PC-3 (cell line): ENCODE measurements around the gene C1QTNF2. TPM values are rescaled to one million over a fixed set of nuclear protein-coding genes. Genes with fewer than 3 reads are reported as not detected.
A peak's percentile ranks its signal among the peaks of the same experiment; 100 is the strongest.

Experiments used
- ATAC-seq: fragments of 200-7000 bp; cut with Tn5 transposase; 2 replicates; pipeline ENCODE4 v1.9.1; 2020; ENCODE audit warnings: mild to moderate bottlenecking, moderate library complexity
- BruUV-seq: library from RNA; stranded (reverse); fragments of 400-500 nt; replicated peaks from 2 replicates; lab custom pipeline; 2021; lab: Mats Ljungman, UMichigan
- CTCF ChIA-PET: fragments of 300-600 bp; sonication (Branson Sonifier 250); formaldehyde crosslinking; loops from one replicate; lab custom pipeline; 2022; ENCODE audit warnings: antibody characterized with exemption; lab: Charles Lee
- POLR2A ChIA-PET: fragments of 300-600 bp; sonication (Branson Sonifier 250); formaldehyde crosslinking; loops from one replicate; lab custom pipeline; 2022; ENCODE audit warnings: antibody characterized with exemption; ENCODE audit not compliant: unreplicated experiment; lab: Charles Lee
- DNase-seq: peaks from one replicate; pipeline ENCODE4 v3.0.0-alpha.2; 2015
- H2AFZ ChIP-seq: fragments of 300-600 bp; sonication (generic); 2 replicates; pipeline ENCODE4 v1.6.0; 2016; ENCODE audit warnings: antibody characterized with exemption, low read length
- H3F3A ChIP-seq: fragments of 300-600 bp; sonication (generic); one replicate; pipeline ENCODE4 v1.6.0; 2017; ENCODE audit warnings: antibody characterized with exemption, low read length, control low read depth, mild to moderate bottlenecking; ENCODE audit not compliant: unreplicated experiment
- H3K27ac ChIP-seq: fragments of 300-600 bp; sonication (generic); 2 replicates; pipeline ENCODE4 v1.5.1; 2016; ENCODE audit warnings: mild to moderate bottlenecking, low read length
- H3K27me3 ChIP-seq: fragments of 300-600 bp; sonication (generic); 2 replicates; pipeline ENCODE4 v1.6.1; 2016; ENCODE audit warnings: low read length, mixed read lengths
- H3K36me3 ChIP-seq: fragments of 300-600 bp; sonication (generic); 2 replicates; pipeline ENCODE4 v1.6.1; 2016; ENCODE audit warnings: low read depth, mixed run types, low read length, mixed read lengths
- H3K4me1 ChIP-seq: fragments of 300-600 bp; sonication (generic); 2 replicates; pipeline ENCODE4 v1.5.1; 2016; ENCODE audit warnings: low read length; ENCODE audit not compliant: insufficient read depth
- H3K4me2 ChIP-seq: fragments of 300-600 bp; sonication (generic); 2 replicates; pipeline ENCODE4 v1.6.0; 2016; ENCODE audit warnings: low read length
- H3K4me3 ChIP-seq: fragments of 300-600 bp; sonication (generic); 2 replicates; pipeline ENCODE4 v1.5.1; 2016; ENCODE audit warnings: mild to moderate bottlenecking, low read length, mixed read lengths
- H3K79me2 ChIP-seq: fragments of 300-600 bp; sonication (generic); 2 replicates; pipeline ENCODE4 v1.6.1; 2017; ENCODE audit warnings: low read length, mixed read lengths
- H3K9ac ChIP-seq: fragments of 300-600 bp; sonication (generic); 2 replicates; pipeline ENCODE4 v1.6.0; 2016; ENCODE audit warnings: mild to moderate bottlenecking, low read length
- H3K9me2 ChIP-seq: fragments of 300-600 bp; sonication (generic); replicated peaks from 2 replicates; pipeline ENCODE4 v1.6.1; 2016; ENCODE audit warnings: mixed run types, low read length, mixed read lengths
- H3K9me3 ChIP-seq: fragments of 300-600 bp; sonication (generic); 2 replicates; pipeline ENCODE4 v1.6.1; 2016; ENCODE audit warnings: low read length, mixed read lengths
- H4K20me1 ChIP-seq: fragments of 300-600 bp; sonication (generic); 2 replicates; pipeline ENCODE4 v1.6.1; 2016; ENCODE audit warnings: low read length, mixed read lengths
- EZH2 ChIP-seq: fragments of 300-600 bp; sonication (generic); IDR thresholded peaks from one replicate; pipeline ENCODE4 v1.6.1; 2017; ENCODE audit warnings: antibody characterized with exemption, mild to moderate bottlenecking, low read length; ENCODE audit not compliant: unreplicated experiment
- EZH2phosphoT487 ChIP-seq: fragments of 300-600 bp; sonication (generic); IDR thresholded peaks from 2 replicates; pipeline ENCODE4 v1.6.1; 2018; ENCODE audit warnings: mild to moderate bottlenecking, antibody characterized with exemption, low read length, borderline replicate concordance
- intact Hi-C: fragments of 100-400 bp; cut with micrococcal nuclease; formaldehyde crosslinking; loops from 2 replicates; pipeline ENCODE4 v1.9.0; 2023
- total RNA-seq: library from RNA; depleted of rRNA; stranded (reverse); fragments of >200 nt; gene quantifications from 2 replicates; pipeline ENCODE4 v1.2.3, GENCODE V29; 2014
- TF ChIP-seq, protein P1 (sequence below): fragments of 300-600 bp; sonication (generic); conservative IDR thresholded peaks from 2 replicates; pipeline ENCODE4 v1.5.1; 2017; ENCODE audit warnings: antibody characterized with exemption, low read depth, mild to moderate bottlenecking, low read length

The C1QTNF2 gene
- total RNA-seq, 1 experiment from 2014 or later: 0.04 TPM

GRCh38 chr5:160359816-160360215 is 10.6 kb downstream of the C1QTNF2 start:
- Histone ChIP-seq H3K9me3 (no peaks in the 10 kb centered on the region), H3K4me3 (no peak overlapping the region), H3F3A (no peaks in the 10 kb centered on the region), H4K20me1 (no peaks in the 10 kb centered on the region), H3K27ac (no peak overlapping the region), H3K36me3 (no peaks in the 10 kb centered on the region), H3K4me2 (no peak overlapping the region), H3K9me2 (no peaks in the 10 kb centered on the region), H3K9ac (no peak overlapping the region), H3K27me3 (no peaks in the 10 kb centered on the region), H2AFZ (no peak overlapping the region), H3K4me1 (no peaks in the 10 kb centered on the region), H3K79me2 (no peaks in the 10 kb centered on the region)
- DNase-seq (no peak), ATAC-seq (peak; percentile 31; the same call in 1 of the 2 replicates)
- no TSS peak for BruUV-seq
- ChIA-PET CTCF (interaction anchor here (0.6 kb wide), 1 partner anchor 14 kb away, joined by 3 read pairs; no protein-coding TSS in a partner anchor), POLR2A (no interaction called here)
- intact Hi-C loops: no loop called here
- no peak for TF ChIP-seq EZH2
- TF ChIP-seq EZH2phosphoT487: no peak
- TF ChIP-seq, protein P1, sequence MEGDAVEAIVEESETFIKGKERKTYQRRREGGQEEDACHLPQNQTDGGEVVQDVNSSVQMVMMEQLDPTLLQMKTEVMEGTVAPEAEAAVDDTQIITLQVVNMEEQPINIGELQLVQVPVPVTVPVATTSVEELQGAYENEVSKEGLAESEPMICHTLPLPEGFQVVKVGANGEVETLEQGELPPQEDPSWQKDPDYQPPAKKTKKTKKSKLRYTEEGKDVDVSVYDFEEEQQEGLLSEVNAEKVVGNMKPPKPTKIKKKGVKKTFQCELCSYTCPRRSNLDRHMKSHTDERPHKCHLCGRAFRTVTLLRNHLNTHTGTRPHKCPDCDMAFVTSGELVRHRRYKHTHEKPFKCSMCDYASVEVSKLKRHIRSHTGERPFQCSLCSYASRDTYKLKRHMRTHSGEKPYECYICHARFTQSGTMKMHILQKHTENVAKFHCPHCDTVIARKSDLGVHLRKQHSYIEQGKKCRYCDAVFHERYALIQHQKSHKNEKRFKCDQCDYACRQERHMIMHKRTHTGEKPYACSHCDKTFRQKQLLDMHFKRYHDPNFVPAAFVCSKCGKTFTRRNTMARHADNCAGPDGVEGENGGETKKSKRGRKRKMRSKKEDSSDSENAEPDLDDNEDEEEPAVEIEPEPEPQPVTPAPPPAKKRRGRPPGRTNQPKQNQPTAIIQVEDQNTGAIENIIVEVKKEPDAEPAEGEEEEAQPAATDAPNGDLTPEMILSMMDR: no peak

- no peak overlapping the region for H3K4me2 ChIP-seq
Observed at GRCh38 chr5:160359242-160359641, 11.2 kb downstream of the C1QTNF2 start.

GRCh38 chr5:160357861-160358411 is 12.5 kb downstream of the C1QTNF2 start:
- no peak overlapping the region for H3K27ac ChIP-seq
- ChIA-PET POLR2A (no interaction called here), CTCF (no interaction called here)
- no peaks in the 10 kb centered on the region for H3K9me2 ChIP-seq
- ATAC-seq (no peak), DNase-seq (no peak)
- no peaks in the 10 kb centered on the region for H3K79me2 ChIP-seq
- intact Hi-C loops: no loop called here
- no peak for TF ChIP-seq EZH2
- TF ChIP-seq, protein P1: no peak
- no peak for TF ChIP-seq EZH2phosphoT487
- H3K9me3 ChIP-seq: no peaks in the 10 kb centered on the region
- H3K4me3 ChIP-seq: no peak overlapping the region
- no peak overlapping the region for H2AFZ ChIP-seq
- H3K36me3 ChIP-seq: no peaks in the 10 kb centered on the region
- no peaks in the 10 kb centered on the region for H3K27me3 ChIP-seq
- H4K20me1 ChIP-seq: no peaks in the 10 kb centered on the region
- H3F3A ChIP-seq: no peaks in the 10 kb centered on the region
- no peaks in the 10 kb centered on the region for H3K4me1 ChIP-seq
- H3K9ac ChIP-seq: no peak overlapping the region
- no TSS peak for BruUV-seq
- H3K4me2 ChIP-seq: no peak overlapping the region

More at GRCh38 chr5:160359242-160359641, 11.2 kb downstream of the C1QTNF2 start:
- TF ChIP-seq, protein P1: no peak
- TF ChIP-seq EZH2 (no peak), EZH2phosphoT487 (no peak)
- no TSS peak for BruUV-seq
- ChIA-PET CTCF (no interaction called here), POLR2A (no interaction called here)
- Histone ChIP-seq H3K36me3 (no peaks in the 10 kb centered on the region), H4K20me1 (no peaks in the 10 kb centered on the region), H3F3A (no peaks in the 10 kb centered on the region), H3K4me3 (no peak overlapping the region), H3K27me3 (no peaks in the 10 kb centered on the region), H3K27ac (no peak overlapping the region), H3K9ac (no peak overlapping the region), H3K9me3 (no peaks in the 10 kb centered on the region), H3K4me1 (no peaks in the 10 kb centered on the region), H3K9me2 (no peaks in the 10 kb centered on the region), H2AFZ (no peak overlapping the region), H3K79me2 (no peaks in the 10 kb centered on the region)
- DNase-seq (no peak), ATAC-seq (no peak)
- intact Hi-C loops: no loop called here
